Epithelial cell of proximal tubule (primary cell): ENCODE data around the gene RTL5. TPM values are rescaled to one million over a fixed set of nuclear protein-coding genes. Genes with fewer than 3 reads are reported as not detected.

Experiments used
- DNase-seq: peaks from one replicate; pipeline ENCODE4 v3.0.0-alpha.2; 2011; ENCODE audit warnings: low read depth
- H3K4me3 ChIP-seq: 2 replicates; pipeline ENCODE4 v1.5.1; 2011; ENCODE audit warnings: low read depth, mild to moderate bottlenecking, low read length
- CTCF ChIP-seq: conservative IDR thresholded peaks from 2 replicates; pipeline ENCODE4 v1.5.1; 2012; ENCODE audit warnings: low read depth, mild to moderate bottlenecking, low read length
- total RNA-seq: library from RNA; depleted of rRNA; stranded (reverse); fragments of >200 nt; gene quantifications from 2 replicates; pipeline ENCODE4 v1.2.3, GENCODE V29; 2015

The RTL5 gene
- total RNA-seq, 1 donor from 2014 or later, result 0.86 TPM

- TF ChIP-seq CTCF, result no peak
- DNase-seq, result no peak
- no peak overlapping the region for H3K4me3 ChIP-seq
Measured at GRCh38 chrX:72094894-72095293, 36.8 kb downstream of the RTL5 start.

GRCh38 chrX:72089254-72089653 is 42.5 kb downstream of the RTL5 start:
- no peak for TF ChIP-seq CTCF
- DNase-seq, result no peak
- no peak overlapping the region for H3K4me3 ChIP-seq

GRCh38 chrX:72088761-72089160 is 43.0 kb downstream of the RTL5 start:
- H3K4me3 ChIP-seq, result no peak overlapping the region
- no peak for DNase-seq
- no peak for TF ChIP-seq CTCF

- no peak for DNase-seq
- TF ChIP-seq CTCF, result no peak
- H3K4me3 ChIP-seq, result no peak overlapping the region
Measured at GRCh38 chrX:72086995-72087394, 44.7 kb downstream of the RTL5 start.

GRCh38 chrX:72084114-72084513 is 47.6 kb downstream of the RTL5 start:
- TF ChIP-seq CTCF, result no peak
- no peak for DNase-seq
- no peak overlapping the region for H3K4me3 ChIP-seq

- no peak for TF ChIP-seq CTCF
- no peak for DNase-seq
- no peak overlapping the region for H3K4me3 ChIP-seq
Measured at GRCh38 chrX:72083291-72083690, 48.4 kb downstream of the RTL5 start.

GRCh38 chrX:72081605-72082320 is 50.0 kb downstream of the RTL5 start:
- TF ChIP-seq CTCF, result no peak
- DNase-seq, result no peak
- H3K4me3 ChIP-seq, result no peak overlapping the region
